NCI-H226 (cell line): ENCODE results near the gene CDC42.
"Not testable (repeated sequence)": the region's sequence is repeated elsewhere in the genome, so short reads cannot be mapped to it uniquely, and the experiment has no call there.

Source experiments
- DNase-seq: peaks from one replicate; pipeline ENCODE4 v3.0.0-alpha.2; 2015

Gene CDC42

DNA sequence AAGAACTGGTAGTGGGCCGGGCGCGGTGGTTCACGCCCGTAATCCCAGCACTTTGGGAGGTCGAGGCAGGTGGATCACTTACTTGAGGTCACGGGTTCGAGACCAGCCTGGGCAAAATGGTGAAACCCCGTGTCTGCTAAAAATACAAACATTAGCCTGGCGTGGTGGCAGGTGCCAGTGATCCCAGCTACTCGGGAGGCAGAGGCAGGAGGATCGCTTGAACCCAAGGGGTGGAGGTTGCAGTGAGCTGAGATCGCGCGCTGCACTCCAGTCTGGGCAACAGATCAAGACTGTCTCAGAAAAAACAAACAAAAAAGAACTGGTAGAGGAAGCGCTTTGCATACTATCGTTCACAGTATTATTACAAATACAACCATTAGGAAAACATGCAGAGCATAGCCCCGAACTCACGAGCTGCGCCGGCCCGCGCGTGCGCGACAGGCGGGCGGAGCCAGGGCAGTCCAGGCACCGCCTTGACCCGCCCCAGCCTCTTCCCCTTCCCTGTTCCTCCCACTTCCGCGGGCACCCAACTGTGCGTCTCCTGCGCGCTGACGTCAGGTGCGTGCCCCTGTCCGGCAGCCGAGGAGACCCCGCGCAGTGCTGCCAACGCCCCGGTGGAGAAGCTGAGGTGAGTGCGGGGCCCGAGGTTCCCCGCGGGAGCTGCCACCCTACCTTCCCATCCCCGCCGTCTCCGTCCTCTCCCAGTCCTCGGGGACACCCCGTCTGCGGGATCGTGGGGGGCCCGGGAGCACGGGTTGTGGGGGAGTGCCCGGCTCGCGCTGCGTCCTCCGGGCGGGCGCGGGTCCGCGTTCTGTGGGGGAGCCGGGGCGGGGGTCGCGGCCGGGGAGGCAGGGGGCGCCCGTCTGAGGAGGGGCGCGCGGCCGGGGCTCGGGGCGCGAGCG lies at the start of gene CDC42:
TSS of gene CDC42 (plus strand) at position 595 of the 902 bp plus-strand sequence. CDS start 25,770 bp downstream, outside the sequence.
- DNase-seq = peak; percentile 91

DNA sequence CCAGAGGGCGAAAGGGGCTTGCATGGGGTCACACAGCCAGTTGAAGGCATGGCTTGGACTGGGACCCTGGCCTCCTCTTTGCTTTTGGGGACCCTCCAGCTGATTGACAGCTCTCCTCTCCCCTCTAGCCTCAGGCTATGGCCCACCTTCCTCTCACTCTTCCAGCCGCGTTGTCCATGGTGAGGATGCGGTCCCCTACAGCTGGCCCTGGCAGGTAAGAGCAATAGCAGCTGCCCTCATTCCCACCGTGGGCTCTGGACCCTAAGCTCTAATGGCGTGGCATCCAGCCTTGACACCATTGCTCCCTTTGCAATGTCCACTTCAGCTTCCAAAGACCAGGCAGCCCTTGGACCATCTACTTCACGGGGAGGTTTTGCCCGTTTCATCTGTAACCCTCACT lies 49.6 kb upstream of the CDC42 start:
- not testable (repeated sequence) for DNase-seq

DNA sequence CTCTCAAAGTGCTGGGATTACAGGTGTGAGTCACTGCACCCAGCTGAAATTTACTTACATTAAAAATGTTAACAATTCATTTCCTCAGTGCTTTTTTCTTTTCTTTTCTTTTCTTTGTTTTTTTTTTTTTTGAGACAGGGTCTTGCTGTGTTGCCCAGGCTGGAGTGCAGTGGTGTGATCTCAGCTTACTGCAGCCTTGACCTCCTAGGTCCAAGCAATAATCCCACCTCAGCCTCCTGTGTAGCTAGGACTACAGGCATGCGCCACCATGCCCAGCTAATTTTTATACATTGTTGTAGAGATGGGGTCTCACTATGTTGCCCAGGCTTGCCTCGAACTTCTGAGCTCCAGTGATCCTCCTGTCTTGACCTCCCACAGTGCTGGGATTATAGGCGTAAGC lies 48.5 kb upstream of the CDC42 start:
- not testable (repeated sequence) for DNase-seq

DNA sequence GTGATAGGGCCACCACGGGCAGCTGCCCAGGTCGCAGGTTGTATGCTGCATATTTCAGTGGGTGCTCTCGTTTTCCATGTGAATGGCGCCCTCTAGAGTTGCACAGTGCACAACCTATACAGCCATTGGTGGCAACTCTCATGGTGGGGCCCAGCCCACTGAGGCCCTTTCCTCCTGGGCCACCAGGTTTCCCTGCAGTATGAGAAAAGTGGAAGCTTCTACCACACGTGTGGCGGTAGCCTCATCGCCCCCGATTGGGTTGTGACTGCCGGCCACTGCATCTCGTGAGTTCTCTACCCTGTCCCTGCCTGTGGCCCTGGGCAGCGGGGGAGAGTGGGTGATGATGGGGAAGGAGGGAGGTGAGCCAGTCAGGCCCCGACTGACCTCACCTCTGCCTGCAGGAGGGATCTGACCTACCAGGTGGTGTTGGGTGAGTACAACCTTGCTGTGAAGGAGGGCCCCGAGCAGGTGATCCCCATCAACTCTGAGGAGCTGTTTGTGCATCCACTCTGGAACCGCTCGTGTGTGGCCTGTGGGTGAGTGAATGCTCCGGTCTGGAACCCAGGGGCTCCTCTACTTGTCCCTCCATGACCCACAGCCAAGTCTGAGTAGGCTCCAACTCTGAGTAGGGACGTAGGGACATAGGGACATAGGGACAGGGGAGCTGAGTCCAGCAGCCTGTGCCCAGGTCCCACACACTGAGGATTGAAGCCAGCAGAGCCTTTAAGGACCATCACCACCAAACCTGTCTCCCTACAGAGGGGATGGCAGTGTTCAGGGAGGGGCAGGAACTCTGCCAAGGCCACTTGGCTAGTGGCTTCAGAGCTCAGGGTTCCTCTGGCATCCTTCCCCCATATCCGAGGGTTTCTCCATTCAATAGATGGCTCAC lies 47.0 kb upstream of the CDC42 start:
- DNase-seq = not testable (repeated sequence)

DNA sequence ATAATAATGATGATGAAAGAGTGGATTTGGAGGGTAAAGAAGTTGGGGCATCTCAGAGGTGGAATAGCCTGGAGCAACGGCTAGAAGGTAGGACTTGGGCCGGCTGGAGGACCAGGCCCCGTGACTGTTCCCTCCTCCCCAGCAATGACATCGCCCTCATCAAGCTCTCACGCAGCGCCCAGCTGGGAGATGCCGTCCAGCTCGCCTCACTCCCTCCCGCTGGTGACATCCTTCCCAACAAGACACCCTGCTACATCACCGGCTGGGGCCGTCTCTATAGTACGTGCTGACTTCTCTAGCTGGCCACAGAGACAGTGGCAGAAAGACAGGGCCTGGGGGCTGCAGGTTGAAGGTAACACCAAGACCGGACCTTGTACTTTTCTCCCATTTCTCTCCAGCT lies 45.8 kb upstream of the CDC42 start:
- not testable (repeated sequence) for DNase-seq

DNA sequence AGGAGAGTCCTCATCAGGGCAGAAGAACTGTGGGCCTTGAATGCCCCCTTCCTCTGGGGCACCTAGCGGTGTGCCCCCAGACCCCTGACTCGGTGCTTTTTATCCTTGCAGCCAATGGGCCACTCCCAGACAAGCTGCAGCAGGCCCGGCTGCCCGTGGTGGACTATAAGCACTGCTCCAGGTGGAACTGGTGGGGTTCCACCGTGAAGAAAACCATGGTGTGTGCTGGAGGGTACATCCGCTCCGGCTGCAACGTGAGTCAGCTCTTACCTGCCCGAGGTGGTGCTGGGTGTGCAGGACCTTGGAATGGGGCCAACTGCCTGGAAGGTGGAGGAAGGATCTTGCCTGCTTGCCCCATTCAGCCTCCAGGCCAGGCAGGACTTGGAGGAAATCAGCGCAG lies 45.2 kb upstream of the CDC42 start:
- DNase-seq = not testable (repeated sequence)

DNA sequence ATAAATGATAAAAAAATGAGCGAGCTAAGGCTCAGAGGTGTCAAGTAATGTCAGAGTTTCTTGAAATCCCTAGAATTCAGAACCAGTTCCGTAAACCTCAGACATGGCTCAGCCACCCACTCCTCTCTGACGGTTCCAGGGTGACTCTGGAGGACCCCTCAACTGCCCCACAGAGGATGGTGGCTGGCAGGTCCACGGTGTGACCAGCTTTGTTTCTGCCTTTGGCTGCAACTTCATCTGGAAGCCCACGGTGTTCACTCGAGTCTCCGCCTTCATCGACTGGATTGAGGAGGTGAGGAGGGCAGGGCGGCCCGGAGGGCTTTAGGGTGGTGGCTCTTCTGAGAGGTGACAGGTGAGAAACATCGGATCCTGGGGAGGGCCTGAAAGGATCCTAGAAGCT lies 42.9 kb upstream of the CDC42 start:
- DNase-seq = not testable (repeated sequence)

DNA sequence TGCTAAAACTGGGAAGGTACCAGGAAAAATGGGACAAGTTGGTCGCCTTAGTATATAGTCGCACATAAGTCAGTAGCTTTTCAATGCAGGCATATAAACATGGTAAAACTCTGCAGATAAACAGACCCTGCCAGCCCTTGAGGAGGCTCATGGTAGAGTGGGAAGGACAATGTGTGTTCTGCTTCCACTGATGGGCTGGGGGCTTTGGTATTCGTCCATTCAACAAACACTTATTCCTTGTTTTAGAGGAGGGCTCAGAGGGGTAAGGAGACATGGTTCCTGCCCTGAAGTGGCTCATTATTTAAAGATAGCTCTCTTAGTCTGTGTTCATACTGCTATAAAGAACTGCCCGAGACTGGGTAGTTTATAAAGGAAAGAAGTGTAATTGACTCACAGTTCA lies 39.8 kb upstream of the CDC42 start:
- DNase-seq = not testable (repeated sequence)

DNA sequence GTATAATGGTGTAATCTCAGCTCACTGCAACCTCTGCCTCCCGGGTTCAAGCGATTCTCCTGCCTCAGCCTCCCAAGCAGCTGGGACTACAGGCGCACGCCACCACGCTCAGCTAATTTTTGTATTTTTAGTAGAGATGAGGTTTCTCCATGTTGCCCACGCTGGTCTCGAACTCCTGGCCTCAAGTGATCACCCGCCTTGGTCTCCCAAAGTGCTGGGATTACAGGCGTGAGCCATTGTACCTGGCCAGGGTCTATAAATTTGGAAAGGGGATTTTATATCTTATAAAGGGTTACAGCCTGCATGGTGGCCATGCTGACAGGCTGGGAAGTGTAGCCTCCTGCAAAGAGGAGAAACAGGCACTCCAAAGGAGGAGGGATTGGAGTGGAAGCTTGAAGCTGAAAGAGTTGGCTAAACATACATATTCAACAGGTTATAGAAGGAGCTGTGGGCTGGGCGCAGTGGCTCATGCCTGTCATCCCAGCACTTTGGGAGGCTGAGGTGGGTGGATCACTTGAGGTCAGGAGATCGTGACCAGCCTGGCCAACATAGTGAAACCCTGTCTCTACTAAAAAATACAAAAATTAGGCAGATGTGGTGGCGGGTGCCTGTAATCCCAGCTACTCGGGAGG lies 37.8 kb upstream of the CDC42 start:
- DNase-seq = not testable (repeated sequence)

DNA sequence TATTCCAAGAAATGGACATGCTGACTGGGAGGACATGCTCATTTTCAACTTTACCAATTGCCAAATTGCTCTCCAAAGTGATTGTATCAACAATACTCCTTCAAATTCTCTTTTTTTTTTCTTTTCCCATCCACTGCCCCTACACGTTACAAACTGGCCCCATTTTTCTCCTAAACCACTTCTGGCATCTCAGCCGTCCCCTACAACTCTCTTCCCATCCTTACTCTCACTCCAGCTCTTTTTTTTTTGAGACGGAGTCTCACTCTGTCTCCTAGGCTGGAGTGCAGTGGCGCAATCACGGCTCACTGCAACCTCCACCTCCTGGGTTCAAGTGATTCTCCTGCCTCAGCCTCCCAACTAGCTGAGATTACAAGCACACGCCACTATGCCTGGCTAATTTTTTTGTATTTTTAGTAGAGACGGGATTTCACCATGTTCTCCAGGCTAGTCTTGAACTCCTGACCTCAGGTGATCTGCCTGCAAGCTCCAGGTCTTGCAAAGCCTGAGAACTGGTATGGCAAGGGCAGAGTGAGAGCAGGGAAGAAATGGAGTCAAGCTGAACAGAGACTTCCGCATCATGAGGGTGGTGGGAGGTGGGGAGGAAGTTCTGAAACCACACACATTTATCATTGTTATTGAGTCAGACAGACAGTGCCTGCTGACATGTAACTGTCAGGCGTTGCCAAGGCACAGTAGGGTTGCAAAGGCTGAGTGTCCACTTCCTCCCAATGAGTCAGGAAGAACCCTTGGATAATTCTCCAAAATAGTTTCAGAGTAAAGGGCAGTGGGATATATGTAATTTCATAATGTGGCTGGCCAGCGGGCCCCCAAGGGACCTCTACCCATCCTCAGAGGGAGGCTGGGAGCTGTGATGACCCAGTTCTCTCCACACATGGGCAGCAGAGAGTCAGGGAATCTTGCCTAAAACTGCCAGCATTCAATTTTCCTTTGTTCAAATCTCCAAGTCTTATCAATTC lies 33.6 kb upstream of the CDC42 start:
- peak; percentile 96 for DNase-seq

DNA sequence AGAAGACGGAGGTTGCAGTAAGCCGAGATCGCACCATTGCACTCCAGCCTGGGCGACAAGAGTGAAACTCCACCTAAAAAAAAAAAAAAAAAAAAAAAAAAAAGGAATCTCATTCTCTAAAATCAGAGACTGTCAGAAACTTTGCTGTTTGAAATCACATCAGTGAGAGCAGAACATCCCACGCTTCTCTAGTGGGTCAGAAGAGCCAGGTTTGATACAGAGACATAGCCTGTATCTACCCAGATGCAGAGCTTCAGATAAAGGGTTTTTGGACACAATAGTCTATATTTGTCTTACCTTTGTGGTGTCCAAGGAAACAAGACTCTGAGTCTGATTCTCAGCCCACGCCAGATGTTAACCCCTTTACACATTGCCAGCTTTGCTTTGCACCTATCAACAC lies 31.4 kb upstream of the CDC42 start:
- no peak for DNase-seq

DNA sequence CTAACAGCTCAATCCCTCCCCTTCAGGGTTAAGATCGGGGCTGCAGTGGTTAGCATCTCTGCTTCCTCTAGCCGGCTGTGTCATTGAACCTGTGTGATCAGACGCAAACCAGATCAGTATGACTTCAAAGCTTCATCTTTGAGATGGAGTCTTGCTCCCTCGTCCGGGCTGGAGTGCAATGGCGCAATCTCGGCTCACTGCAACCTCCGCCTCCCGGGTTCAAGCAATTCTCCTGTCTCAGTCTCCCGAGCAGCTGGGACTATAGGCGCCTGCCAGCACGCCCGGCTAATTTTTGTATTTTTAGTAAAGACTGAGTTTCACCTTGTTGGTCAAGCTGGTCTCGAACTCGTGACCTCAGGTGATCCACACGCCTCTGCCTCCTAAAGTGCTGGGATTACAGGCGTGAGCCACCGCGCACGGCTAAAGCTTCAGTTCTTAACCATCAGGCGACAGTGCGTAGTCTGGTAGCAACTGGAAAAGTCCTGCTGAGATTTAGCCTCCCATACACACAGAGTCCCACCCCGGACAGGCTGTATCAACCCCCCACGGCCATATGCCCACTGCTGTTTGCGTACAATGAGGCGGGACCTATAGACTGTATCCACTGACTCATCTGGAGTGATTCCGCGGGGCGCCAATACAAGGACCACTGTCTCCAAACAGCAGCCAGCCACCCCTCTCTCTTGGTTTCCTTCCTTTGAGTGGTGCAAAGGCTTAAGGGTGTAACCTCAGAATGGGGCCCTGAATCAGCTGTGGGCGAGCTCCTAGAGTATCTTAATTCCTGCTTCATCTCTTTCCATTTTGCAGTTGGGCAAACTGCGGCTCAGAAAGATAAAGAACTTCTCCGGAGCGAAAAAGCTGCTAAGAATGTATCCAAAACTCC lies 27.8 kb upstream of the CDC42 start:
- DNase-seq = no peak

DNA sequence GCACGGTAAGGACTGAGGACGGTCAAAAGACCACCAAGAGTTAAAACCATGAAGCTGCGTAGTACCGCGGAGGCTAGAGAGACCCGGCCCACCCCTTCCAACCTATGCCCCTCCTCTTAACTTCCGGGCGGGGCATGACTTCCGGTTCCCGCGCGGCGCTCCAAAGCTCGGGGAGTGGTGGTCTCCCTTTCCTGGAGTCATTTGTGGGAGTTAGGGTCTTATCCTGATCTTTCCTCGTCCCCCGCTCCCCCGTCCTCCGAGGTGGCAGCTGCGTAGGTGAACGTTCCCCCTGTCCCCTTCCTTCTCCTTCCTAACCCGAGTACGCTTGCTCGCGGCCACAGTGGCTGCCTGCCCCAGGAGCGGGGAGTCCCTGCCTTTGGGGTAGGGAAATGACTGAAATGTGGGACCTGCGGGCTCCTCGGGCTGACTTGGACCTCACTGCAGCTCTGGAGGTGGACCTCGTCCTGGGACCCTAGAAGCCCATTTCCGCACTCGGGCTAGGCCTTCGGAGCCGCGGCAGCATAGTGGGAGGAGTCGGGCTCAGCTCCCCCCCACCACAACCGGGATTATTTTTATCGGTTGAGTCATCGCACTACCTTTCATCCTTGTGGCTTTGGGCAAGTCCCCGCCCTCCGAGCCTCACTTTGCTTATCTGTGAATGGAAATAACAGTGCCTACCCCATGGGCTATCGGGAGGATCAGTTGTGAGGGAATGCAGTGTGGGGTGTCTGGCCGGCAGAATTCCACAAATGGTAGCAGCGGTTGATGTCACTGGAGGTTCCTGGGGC lies 26.9 kb upstream of the CDC42 start:
- peak; percentile 92 for DNase-seq

DNA sequence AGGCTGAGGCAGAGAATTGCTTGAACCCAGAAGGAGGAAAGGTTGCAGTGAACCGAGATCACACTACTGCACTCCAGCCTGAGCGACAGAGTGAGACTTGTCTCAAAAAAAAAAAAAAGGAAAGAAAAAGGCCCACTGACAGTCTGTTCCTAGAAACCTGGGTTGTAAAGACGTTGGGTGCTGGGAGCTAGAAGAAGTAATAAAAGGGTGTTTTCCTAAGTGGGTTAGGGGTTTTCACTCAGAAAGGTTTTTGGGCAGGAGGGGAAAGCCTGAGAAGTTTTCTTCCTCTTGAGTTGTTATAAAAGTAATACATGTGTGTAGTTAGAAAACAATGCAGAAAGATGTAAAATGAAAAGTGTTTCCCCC lies 25.6 kb upstream of the CDC42 start:
- no peak for DNase-seq

DNA sequence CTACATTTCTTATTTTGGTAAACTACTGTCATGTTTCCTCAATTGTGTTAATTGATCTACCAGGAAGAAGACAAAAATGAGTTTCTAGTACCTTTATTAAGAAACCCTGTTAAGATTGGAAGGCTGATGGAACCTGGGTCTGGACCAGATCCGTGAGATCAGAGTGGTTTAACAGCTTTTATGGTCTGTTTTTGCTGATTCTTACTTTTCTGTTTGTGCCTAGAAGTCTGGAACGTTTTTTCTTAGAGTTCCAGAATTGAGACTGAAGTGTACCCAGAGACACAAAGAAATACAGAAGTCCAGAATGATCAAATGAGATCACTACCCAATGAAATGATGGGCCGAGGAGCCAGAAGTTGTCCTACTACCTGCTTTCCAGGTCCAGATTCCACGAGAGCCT lies 22.5 kb upstream of the CDC42 start:
- no peak for DNase-seq

DNA sequence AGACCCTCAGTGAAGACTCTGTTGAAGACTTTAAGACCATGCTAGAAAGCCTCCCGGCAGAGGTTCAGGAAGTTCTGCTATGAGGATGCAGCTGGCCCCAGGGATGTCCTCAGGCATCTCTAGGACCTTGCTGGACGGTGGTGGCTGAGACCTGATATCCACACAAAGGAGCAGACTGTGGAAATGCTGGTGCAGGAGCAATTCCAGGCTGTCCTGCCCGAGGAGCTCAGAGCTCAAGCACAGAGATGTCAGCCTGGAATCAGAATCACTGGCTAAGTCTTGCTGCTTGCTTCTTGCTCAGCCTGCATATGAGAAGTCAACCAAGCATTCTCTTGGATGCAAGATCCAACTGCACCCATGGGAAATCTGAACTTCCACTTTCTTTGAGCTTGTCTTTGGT lies 22.0 kb upstream of the CDC42 start:
- DNase-seq = no peak

DNA sequence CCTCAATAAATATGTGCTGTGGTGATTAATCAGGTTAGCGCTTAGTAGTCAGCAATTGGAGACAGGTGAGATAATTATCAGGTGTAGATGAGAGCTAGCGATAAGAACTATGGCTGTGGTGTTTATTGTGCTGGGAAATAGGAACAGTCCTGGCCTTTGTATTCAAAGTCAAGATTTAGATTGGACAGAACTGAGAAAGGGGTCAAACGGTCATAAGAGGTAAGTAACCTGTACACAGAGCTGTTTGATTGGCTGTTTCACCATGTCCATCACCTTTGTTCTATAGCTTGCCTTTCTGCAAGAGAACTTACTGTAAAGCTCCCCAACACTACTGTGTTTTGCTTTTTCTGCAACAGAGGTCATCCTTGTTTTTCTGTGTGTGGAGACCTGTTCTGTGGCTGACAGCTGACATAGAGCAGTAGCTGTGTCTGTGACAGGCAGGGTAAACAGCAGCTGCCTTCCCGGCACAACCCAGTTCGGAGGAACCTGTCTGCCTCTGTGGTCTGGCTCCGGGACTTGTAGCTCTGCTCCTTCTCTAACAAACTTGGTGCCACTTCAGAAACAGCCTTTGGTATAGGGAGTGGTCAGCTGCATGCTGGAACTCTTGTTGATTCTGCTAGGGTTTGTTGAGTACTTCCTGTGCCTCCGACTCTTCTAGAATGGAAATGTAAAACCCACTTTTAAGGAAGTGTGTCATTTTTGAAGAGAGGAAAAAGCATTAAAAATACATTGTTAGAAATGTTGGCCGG lies 21.1 kb upstream of the CDC42 start:
- no peak for DNase-seq

DNA sequence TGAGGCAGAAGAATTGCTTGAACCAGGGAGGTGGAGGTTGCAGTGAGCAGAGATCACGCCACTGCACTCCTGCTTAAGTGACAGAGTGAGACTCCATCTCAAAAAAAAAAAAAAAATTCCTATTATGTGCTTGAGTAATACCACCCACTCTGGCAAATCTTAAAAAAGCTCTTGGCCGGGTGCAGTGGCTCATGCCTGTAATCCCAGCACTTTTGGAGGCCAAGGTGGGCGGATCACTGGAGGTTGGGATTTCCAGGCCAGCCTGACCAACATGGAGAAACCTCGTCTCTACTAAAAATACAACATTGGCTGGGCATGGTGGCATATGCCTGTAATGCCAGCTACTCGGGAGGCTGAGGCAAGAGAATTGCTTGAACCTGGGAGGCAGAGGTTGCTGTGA lies 17.7 kb upstream of the CDC42 start:
- DNase-seq = not testable (repeated sequence)

DNA sequence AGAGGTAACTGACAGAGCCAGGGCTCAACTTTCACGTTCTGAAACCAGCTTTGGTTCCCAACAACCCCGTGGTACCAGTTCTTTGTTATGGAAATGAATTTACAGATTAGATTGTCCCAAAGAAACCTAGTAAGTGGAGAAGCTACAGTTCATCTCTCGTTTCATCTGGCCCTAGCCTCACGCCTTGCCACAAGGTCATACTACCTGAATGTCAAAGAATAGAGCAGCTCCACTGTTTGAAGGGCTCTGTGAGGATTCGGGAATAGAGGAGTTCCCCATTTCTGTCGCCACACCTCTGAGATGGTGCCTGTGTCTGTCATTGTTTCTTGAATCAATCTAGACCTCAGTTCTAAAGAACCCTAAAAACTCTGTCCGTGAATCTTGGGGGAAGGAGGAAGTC lies 15.0 kb upstream of the CDC42 start:
- DNase-seq = no peak
